GM23338 (cell line): Measurements from ENCODE around the gene ASCL5. TPM values are rescaled to one million over a fixed set of nuclear protein-coding genes. Genes with fewer than 3 reads are reported as not detected.

Experiments
- ATAC-seq: fragments of 200-7000 bp; cut with Tn5 transposase; 3 replicates; pipeline ENCODE4 v1.9.1; 2020
- DNase-seq: peaks from one replicate; pipeline ENCODE4 v3.0.0-alpha.2; 2015; ENCODE audit warnings: low spot score
- H2AFZ ChIP-seq: fragments of 200-600 bp; sonication (generic); 2 replicates; pipeline ENCODE4 v1.8.0; 2016; ENCODE audit warnings: antibody characterized with exemption, mild to moderate bottlenecking, moderate library complexity
- H3F3A ChIP-seq: fragments of 200-600 bp; sonication (generic); replicated peaks from 2 replicates; pipeline ENCODE4 v1.8.0; 2017; ENCODE audit warnings: antibody characterized with exemption, mixed run types, low read depth
- H3K27ac ChIP-seq: fragments of 200-600 bp; sonication (generic); 2 replicates; pipeline ENCODE4 v1.6.1; 2016; ENCODE audit warnings: low read depth
- H3K27me3 ChIP-seq: fragments of 200-600 bp; sonication (generic); 2 replicates; pipeline ENCODE4 v1.8.0; 2016; ENCODE audit warnings: mild to moderate bottlenecking, mixed run types, moderate library complexity; ENCODE audit not compliant: insufficient read depth
- H3K36me3 ChIP-seq: fragments of 200-600 bp; sonication (generic); 2 replicates; pipeline ENCODE4 v1.8.0; 2016; ENCODE audit warnings: mild to moderate bottlenecking; ENCODE audit not compliant: insufficient read depth
- H3K4me1 ChIP-seq: fragments of 200-600 bp; sonication (generic); 2 replicates; pipeline ENCODE4 v1.8.0; 2016; ENCODE audit warnings: mild to moderate bottlenecking, moderate library complexity; ENCODE audit not compliant: insufficient read depth
- H3K4me2 ChIP-seq: fragments of 200-600 bp; sonication (generic); 2 replicates; pipeline ENCODE4 v1.7.1; 2017; ENCODE audit warnings: mixed run types
- H3K4me3 ChIP-seq: fragments of 200-600 bp; sonication (generic); 2 replicates; pipeline ENCODE4 v1.6.1; 2016; ENCODE audit warnings: mixed run types
- H3K79me2 ChIP-seq: fragments of 200-600 bp; sonication (generic); replicated peaks from 2 replicates; pipeline ENCODE4 v1.8.0; 2017; ENCODE audit warnings: mild to moderate bottlenecking; ENCODE audit not compliant: insufficient read depth
- H3K9me2 ChIP-seq: fragments of 200-600 bp; sonication (generic); 2 replicates; pipeline ENCODE4 v1.8.0; 2017; ENCODE audit not compliant: insufficient read depth
- H4K20me1 ChIP-seq: fragments of 200-600 bp; sonication (generic); replicated peaks from 2 replicates; pipeline ENCODE4 v1.8.0; 2017; ENCODE audit warnings: mild to moderate bottlenecking; ENCODE audit not compliant: insufficient read depth
- H3K27ac Mint-ChIP-seq: 2 replicates; pipeline ENCODE4 v1.8.0; 2020; ENCODE audit warnings: inconsistent platforms, mild to moderate bottlenecking, moderate library complexity, mixed read lengths
- H3K27me3 Mint-ChIP-seq: 3 replicates; pipeline ENCODE4 v1.8.0; 2022; ENCODE audit warnings: low read depth, mild to moderate bottlenecking, moderate library complexity, mixed read lengths, inconsistent platforms; ENCODE audit not compliant: insufficient read depth, poor library complexity
- H3K36me3 Mint-ChIP-seq: 3 replicates; pipeline ENCODE4 v1.8.0; 2021; ENCODE audit warnings: low read depth, mild to moderate bottlenecking, inconsistent platforms, moderate library complexity, mixed read lengths
- H3K4me1 Mint-ChIP-seq: 3 replicates; pipeline ENCODE4 v1.8.0; 2020; ENCODE audit warnings: mild to moderate bottlenecking, inconsistent platforms, mixed read lengths
- H3K4me3 Mint-ChIP-seq: 3 replicates; pipeline ENCODE4 v1.8.0; 2021; ENCODE audit warnings: moderate library complexity, mild to moderate bottlenecking, inconsistent platforms, mixed read lengths
- H3K9me3 Mint-ChIP-seq: 3 replicates; pipeline ENCODE4 v1.8.0; 2020; ENCODE audit warnings: moderate library complexity, mild to moderate bottlenecking, inconsistent platforms, mixed read lengths
- CREB1 ChIP-seq: fragments of 250-450 bp; sonication (Bioruptor Pico); IDR thresholded peaks from 2 replicates; pipeline ENCODE4 v1.5.0; 2020; ENCODE audit warnings: low read depth, mild to moderate bottlenecking, moderate library complexity
- CTCF ChIP-seq, 2 experiments: fragments of 200-600 bp in 1 of 2; sonication (generic) in 1 of 2; conservative IDR thresholded peaks; 2 replicates each; pipeline versions ENCODE4 v1.5.1 to v1.6.1; 2016 to 2017; ENCODE audit warnings: antibody characterized with exemption in 2 of 2, low read depth in 2 of 2, mild to moderate bottlenecking in 2 of 2, moderate library complexity in 1 of 2
- REST ChIP-seq: IDR thresholded peaks from one replicate; pipeline ENCODE4 v1.6.1; 2018; ENCODE audit warnings: antibody characterized with exemption; ENCODE audit not compliant: unreplicated experiment
- STAT1 ChIP-seq: IDR thresholded peaks from one replicate; pipeline ENCODE4 v1.6.1; 2016; ENCODE audit warnings: antibody characterized with exemption; ENCODE audit not compliant: unreplicated experiment
- ZNF114 ChIP-seq: fragments of 250-450 bp; sonication (Bioruptor Pico); IDR thresholded peaks from 2 replicates; pipeline ENCODE4 v1.5.0; 2020; ENCODE audit warnings: mild to moderate bottlenecking, moderate library complexity
- polyA plus RNA-seq: library from polyadenylated mRNA; unstranded; fragments of >200 nt; fragmentation: Nextera tagmentation; extraction: Ambion mirVana; gene quantifications from 2 replicates; pipeline ENCODE4 v1.2.1, GENCODE V29; 2016
- total RNA-seq: library from RNA; depleted of rRNA; stranded (reverse); fragments of >200 nt; shearing (Covaris generic); gene quantifications from 2 replicates; pipeline ENCODE4 v1.2.3, GENCODE V29; 2014
- TF ChIP-seq, protein P1 (sequence below): fragments of 250-450 bp; sonication (Bioruptor Pico); IDR thresholded peaks from 2 replicates; pipeline ENCODE4 v1.5.0; 2020; ENCODE audit warnings: mild to moderate bottlenecking, moderate library complexity
- TF ChIP-seq, protein P2 (sequence below): IDR thresholded peaks from 2 replicates; pipeline ENCODE4 v1.6.1; 2016; ENCODE audit warnings: antibody characterized with exemption

Gene ASCL5
- total and polyA plus RNA-seq, 2 experiments from 2014 or later: not detected

DNA sequence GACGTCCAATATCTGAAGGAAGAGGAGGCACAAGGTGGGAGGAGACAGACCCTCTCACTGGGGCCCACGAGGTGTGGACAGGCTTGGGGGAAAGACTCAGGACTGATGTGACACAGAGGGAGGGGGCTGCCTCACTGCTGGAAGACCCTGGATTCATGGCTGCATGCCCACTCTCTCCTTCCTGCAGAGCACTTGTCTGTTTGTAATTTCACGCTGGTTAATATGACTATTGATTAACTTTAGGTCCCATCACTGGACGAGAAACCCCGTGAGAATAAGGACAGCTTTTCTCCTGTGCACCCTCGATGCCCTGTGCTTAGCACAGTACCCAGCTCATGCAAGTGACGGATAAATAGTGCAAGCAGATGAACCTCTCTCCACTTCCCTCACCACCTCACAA is 49.9 kb downstream of the ASCL5 start (continued):
- no peak for TF ChIP-seq REST

GRCh38 chr1:201076092-201076491 is 50.9 kb downstream of the ASCL5 start:
- Histone ChIP-seq H3K4me3 (no peak overlapping the region), H3F3A (no peaks in the 10 kb centered on the region), H3K27me3 (no peaks in the 10 kb centered on the region), H3K4me1 (no peaks in the 10 kb centered on the region), H3K9me2 (no peaks in the 10 kb centered on the region), H2AFZ (no peak overlapping the region), H3K27ac (no peak overlapping the region), H4K20me1 (no peaks in the 10 kb centered on the region), H3K79me2 (no peaks in the 10 kb centered on the region), H3K36me3 (no peaks in the 10 kb centered on the region), H3K4me2 (no peak overlapping the region)
- H3K27ac Mint-ChIP-seq: no peak overlapping the region
- H3K4me3 Mint-ChIP-seq: no peak overlapping the region
- DNase-seq (no peak), ATAC-seq (no peak)
- TF ChIP-seq CTCF (conservative IDR thresholded peaks at IDR 0.05; ENCODE audit: low read depth in 2 of 2): no peak
- no peak for TF ChIP-seq CREB1 (CRISPR knock-in tag)
- H3K36me3 Mint-ChIP-seq: no peaks in the 10 kb centered on the region
- H3K9me3 Mint-ChIP-seq: no peaks in the 10 kb centered on the region
- H3K27me3 Mint-ChIP-seq: peaks cover 4% of the 10 kb centered on the region
- no peaks in the 10 kb centered on the region; the same call in 2 of the 3 replicates for H3K4me1 Mint-ChIP-seq

GRCh38 chr1:201074018-201074417 is 53.0 kb downstream of the ASCL5 start:
- Histone ChIP-seq H3K4me2 (no peak overlapping the region), H3K27me3 (no peaks in the 10 kb centered on the region), H4K20me1 (no peaks in the 10 kb centered on the region), H3F3A (no peaks in the 10 kb centered on the region), H3K79me2 (no peaks in the 10 kb centered on the region), H3K4me3 (no peak overlapping the region), H3K36me3 (no peaks in the 10 kb centered on the region), H2AFZ (no peak overlapping the region), H3K9me2 (no peaks in the 10 kb centered on the region), H3K4me1 (no peaks in the 10 kb centered on the region), H3K27ac (no peak overlapping the region)
- no peaks in the 10 kb centered on the region for H3K36me3 Mint-ChIP-seq
- DNase-seq (no peak), ATAC-seq (no peak)
- H3K27me3 Mint-ChIP-seq: peaks cover 7% of the 10 kb centered on the region
- H3K27ac Mint-ChIP-seq: no peak overlapping the region
- H3K4me1 Mint-ChIP-seq: peaks cover 4% of the 10 kb centered on the region; the same call in 2 of the 3 replicates
- H3K4me3 Mint-ChIP-seq: no peak overlapping the region
- H3K9me3 Mint-ChIP-seq: no peaks in the 10 kb centered on the region
- TF ChIP-seq, protein P1, sequence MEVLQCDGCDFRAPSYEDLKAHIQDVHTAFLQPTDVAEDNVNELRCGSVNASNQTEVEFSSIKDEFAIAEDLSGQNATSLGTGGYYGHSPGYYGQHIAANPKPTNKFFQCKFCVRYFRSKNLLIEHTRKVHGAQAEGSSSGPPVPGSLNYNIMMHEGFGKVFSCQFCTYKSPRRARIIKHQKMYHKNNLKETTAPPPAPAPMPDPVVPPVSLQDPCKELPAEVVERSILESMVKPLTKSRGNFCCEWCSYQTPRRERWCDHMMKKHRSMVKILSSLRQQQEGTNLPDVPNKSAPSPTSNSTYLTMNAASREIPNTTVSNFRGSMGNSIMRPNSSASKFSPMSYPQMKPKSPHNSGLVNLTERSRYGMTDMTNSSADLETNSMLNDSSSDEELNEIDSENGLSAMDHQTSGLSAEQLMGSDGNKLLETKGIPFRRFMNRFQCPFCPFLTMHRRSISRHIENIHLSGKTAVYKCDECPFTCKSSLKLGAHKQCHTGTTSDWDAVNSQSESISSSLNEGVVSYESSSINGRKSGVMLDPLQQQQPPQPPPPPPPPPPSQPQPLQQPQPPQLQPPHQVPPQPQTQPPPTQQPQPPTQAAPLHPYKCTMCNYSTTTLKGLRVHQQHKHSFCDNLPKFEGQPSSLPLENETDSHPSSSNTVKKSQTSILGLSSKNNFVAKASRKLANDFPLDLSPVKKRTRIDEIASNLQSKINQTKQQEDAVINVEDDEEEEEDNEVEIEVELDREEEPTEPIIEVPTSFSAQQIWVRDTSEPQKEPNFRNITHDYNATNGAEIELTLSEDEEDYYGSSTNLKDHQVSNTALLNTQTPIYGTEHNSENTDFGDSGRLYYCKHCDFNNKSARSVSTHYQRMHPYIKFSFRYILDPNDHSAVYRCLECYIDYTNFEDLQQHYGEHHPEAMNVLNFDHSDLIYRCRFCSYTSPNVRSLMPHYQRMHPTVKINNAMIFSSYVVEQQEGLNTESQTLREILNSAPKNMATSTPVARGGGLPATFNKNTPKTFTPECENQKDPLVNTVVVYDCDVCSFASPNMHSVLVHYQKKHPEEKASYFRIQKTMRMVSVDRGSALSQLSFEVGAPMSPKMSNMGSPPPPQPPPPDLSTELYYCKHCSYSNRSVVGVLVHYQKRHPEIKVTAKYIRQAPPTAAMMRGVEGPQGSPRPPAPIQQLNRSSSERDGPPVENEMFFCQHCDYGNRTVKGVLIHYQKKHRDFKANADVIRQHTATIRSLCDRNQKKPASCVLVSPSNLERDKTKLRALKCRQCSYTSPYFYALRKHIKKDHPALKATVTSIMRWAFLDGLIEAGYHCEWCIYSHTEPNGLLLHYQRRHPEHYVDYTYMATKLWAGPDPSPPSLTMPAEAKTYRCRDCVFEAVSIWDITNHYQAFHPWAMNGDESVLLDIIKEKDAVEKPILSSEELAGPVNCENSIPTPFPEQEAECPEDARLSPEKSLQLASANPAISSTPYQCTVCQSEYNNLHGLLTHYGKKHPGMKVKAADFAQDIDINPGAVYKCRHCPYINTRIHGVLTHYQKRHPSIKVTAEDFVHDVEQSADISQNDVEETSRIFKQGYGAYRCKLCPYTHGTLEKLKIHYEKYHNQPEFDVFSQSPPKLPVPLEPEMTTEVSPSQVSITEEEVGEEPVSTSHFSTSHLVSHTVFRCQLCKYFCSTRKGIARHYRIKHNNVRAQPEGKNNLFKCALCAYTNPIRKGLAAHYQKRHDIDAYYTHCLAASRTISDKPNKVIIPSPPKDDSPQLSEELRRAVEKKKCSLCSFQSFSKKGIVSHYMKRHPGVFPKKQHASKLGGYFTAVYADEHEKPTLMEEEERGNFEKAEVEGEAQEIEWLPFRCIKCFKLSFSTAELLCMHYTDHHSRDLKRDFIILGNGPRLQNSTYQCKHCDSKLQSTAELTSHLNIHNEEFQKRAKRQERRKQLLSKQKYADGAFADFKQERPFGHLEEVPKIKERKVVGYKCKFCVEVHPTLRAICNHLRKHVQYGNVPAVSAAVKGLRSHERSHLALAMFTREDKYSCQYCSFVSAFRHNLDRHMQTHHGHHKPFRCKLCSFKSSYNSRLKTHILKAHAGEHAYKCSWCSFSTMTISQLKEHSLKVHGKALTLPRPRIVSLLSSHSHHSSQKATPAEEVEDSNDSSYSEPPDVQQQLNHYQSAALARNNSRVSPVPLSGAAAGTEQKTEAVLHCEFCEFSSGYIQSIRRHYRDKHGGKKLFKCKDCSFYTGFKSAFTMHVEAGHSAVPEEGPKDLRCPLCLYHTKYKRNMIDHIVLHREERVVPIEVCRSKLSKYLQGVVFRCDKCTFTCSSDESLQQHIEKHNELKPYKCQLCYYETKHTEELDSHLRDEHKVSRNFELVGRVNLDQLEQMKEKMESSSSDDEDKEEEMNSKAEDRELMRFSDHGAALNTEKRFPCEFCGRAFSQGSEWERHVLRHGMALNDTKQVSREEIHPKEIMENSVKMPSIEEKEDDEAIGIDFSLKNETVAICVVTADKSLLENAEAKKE (CRISPR knock-in tag): no peak
- TF ChIP-seq, protein P2, sequence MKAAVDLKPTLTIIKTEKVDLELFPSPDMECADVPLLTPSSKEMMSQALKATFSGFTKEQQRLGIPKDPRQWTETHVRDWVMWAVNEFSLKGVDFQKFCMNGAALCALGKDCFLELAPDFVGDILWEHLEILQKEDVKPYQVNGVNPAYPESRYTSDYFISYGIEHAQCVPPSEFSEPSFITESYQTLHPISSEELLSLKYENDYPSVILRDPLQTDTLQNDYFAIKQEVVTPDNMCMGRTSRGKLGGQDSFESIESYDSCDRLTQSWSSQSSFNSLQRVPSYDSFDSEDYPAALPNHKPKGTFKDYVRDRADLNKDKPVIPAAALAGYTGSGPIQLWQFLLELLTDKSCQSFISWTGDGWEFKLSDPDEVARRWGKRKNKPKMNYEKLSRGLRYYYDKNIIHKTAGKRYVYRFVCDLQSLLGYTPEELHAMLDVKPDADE: no peak
- TF ChIP-seq STAT1 (no peak), ZNF114 (CRISPR knock-in tag) (no peak), CREB1 (CRISPR knock-in tag) (no peak)
